ENCODE results near the gene NLRP7.
"Not testable (repeated sequence)": the region's sequence is repeated elsewhere in the genome, so short reads cannot be mapped to it uniquely, and the experiment has no call there.

The NLRP7 gene

GRCh38 chr19:54947381-54947780, at the start of gene NLRP7:
Gene NLRP7 (minus strand): TSS chr19:54947530.
- DNase-seq (ENCODE audit: low read depth, low spot score), result no peak

GRCh38 chr19:54995561-54995960, 48.2 kb upstream of the NLRP7 start:
- DNase-seq (ENCODE audit: low read depth, low spot score), result no peak

GRCh38 chr19:54989531-54989930, 42.2 kb upstream of the NLRP7 start:
- not testable (repeated sequence) for DNase-seq (ENCODE audit: low read depth, low spot score)

- DNase-seq (ENCODE audit: low read depth, low spot score), result not testable (repeated sequence)
Measured at GRCh38 chr19:54982562-54982961, 35.2 kb upstream of the NLRP7 start.

- DNase-seq (ENCODE audit: low read depth, low spot score), result not testable (repeated sequence)
Measured at GRCh38 chr19:54973229-54974090, 26.1 kb upstream of the NLRP7 start.

GRCh38 chr19:54971446-54971845, 24.1 kb upstream of the NLRP7 start:
- DNase-seq (ENCODE audit: low read depth, low spot score), result not testable (repeated sequence)

- DNase-seq (ENCODE audit: low read depth, low spot score), result no peak
Measured at GRCh38 chr19:54969647-54970046, 22.3 kb upstream of the NLRP7 start.

GRCh38 chr19:54967611-54968010, 20.3 kb upstream of the NLRP7 start:
- no peak for DNase-seq (ENCODE audit: low read depth, low spot score)

- DNase-seq (ENCODE audit: low read depth, low spot score), result not testable (repeated sequence)
Measured at GRCh38 chr19:54965055-54965454, 17.7 kb upstream of the NLRP7 start.

GRCh38 chr19:54959840-54960239, 12.5 kb upstream of the NLRP7 start:
- DNase-seq (ENCODE audit: low read depth, low spot score), result no peak

GRCh38 chr19:54955376-54955775, 8.0 kb upstream of the NLRP7 start:
- DNase-seq (ENCODE audit: low read depth, low spot score), result no peak

GRCh38 chr19:54953345-54953713, 6.0 kb upstream of the NLRP7 start:
- not testable (repeated sequence) for DNase-seq (ENCODE audit: low read depth, low spot score)

- DNase-seq (ENCODE audit: low read depth, low spot score), result no peak
Measured at GRCh38 chr19:54952591-54953344, 5.4 kb upstream of the NLRP7 start.

- DNase-seq (ENCODE audit: low read depth, low spot score), result not testable (repeated sequence)
Measured at GRCh38 chr19:54950580-54950979, 3.2 kb upstream of the NLRP7 start.

GRCh38 chr19:54949412-54949811, 2.1 kb upstream of the NLRP7 start:
- no peak for DNase-seq (ENCODE audit: low read depth, low spot score)

- DNase-seq (ENCODE audit: low read depth, low spot score), result not testable (repeated sequence)
Measured at GRCh38 chr19:54943772-54944361, 3.5 kb downstream of the NLRP7 start.

GRCh38 chr19:54939538-54939937, 7.8 kb downstream of the NLRP7 start:
- DNase-seq (ENCODE audit: low read depth, low spot score), result not testable (repeated sequence)

GRCh38 chr19:54938906-54939305, 8.4 kb downstream of the NLRP7 start:
- no peak for DNase-seq (ENCODE audit: low read depth, low spot score)

- no peak for DNase-seq (ENCODE audit: low read depth, low spot score)
Measured at GRCh38 chr19:54937926-54938325, 9.4 kb downstream of the NLRP7 start.

GRCh38 chr19:54928299-54928698, 19.0 kb downstream of the NLRP7 start:
- DNase-seq (ENCODE audit: low read depth, low spot score), result no peak

GRCh38 chr19:54923276-54923675, 24.1 kb downstream of the NLRP7 start:
- DNase-seq (ENCODE audit: low read depth, low spot score), result no peak

GRCh38 chr19:54921082-54921481, 26.2 kb downstream of the NLRP7 start:
- no peak for DNase-seq (ENCODE audit: low read depth, low spot score)

Data from activated CD4-positive, CD25-positive, alpha-beta regulatory T cell treated with anti-CD3 and anti-CD28 coated beads, Interleukin-2, amount 50 U/mL, for 16 hours (primary cell).